ENCODE results near the gene NPL. TPM values are rescaled to one million over a fixed set of nuclear protein-coding genes. Genes with fewer than 3 reads are reported as not detected.

The NPL gene
- total and polyA plus RNA-seq, 2 donors (not counting 3 experiments of a cell fraction or from before 2014, with no cell fraction given), result 0.14 to 0.75 TPM

GRCh38 chr1:182762536-182762935 is 27.0 kb upstream of the NPL start:
- FAIRE-seq (no peak), DNase-seq (ENCODE audit: low read depth, low spot score) (no peak)
- H3K27me3 ChIP-seq (ENCODE audit: control insufficient read depth in 2 of 2, insufficient read depth in 2 of 2, low read length in 2 of 2), result peaks cover 0 to 6% of the 10 kb centered on the region in 2 experiments
- no peaks in the 10 kb centered on the region for H3K9me1 ChIP-seq (replicated peaks; ENCODE audit: control insufficient read depth, extremely low read depth, insufficient read depth, low read length)
- no peaks in the 10 kb centered on the region for H3K4me1 ChIP-seq (ENCODE audit: control insufficient read depth, extremely low read depth, insufficient read depth, low read length)
- H3K4me2 ChIP-seq (ENCODE audit: insufficient read depth, low read length), result no peak overlapping the region
- H3K4me3 ChIP-seq (replicated peaks in 1 of 3; ENCODE audit: insufficient read depth in 1 of 3, low read depth in 1 of 3, low read length in 3 of 3), result no peak overlapping the region
- no peaks in the 10 kb centered on the region for H4K20me1 ChIP-seq (replicated peaks; ENCODE audit: control insufficient read depth, extremely low read depth, insufficient read depth, low read length)
- H3K9me3 ChIP-seq (replicated peaks; ENCODE audit: control insufficient read depth, insufficient read depth, low read length), result no peaks in the 10 kb centered on the region
- ChIA-PET CTCF (interaction anchor here (0.8 to 2.5 kb wide), 2 partner anchors 22 to 24 kb away, joined by 4 to 8 read pairs; no protein-coding TSS in a partner anchor), POLR2A (no interaction called here)
- TF ChIP-seq MAX (IDR thresholded peaks at IDR 0.05; ENCODE audit: insufficient read depth, insufficient read length) (no peak), MYC (IDR thresholded peaks at IDR 0.05; ENCODE audit: low read depth, low read length) (no peak), FOS (IDR thresholded peaks at IDR 0.05; ENCODE audit: borderline replicate concordance, insufficient read depth, low read length) (no peak), POLR2A (IDR thresholded peaks at IDR 0.05; ENCODE audit: low read depth, low read length) (no peak), GATA2 (IDR thresholded peaks at IDR 0.05; ENCODE audit: insufficient read depth, insufficient read length, low read depth, low read length) (no peak), EZH2 (IDR thresholded peaks at IDR 0.05; ENCODE audit: borderline replicate concordance, low read depth, low read length, severe bottlenecking) (no peak), POLR2AphosphoS5 (IDR thresholded peaks at IDR 0.05; ENCODE audit: insufficient read depth, low read depth, low read length) (no peak), JUN (IDR thresholded peaks at IDR 0.05; ENCODE audit: borderline replicate concordance, insufficient read depth, insufficient read length, low read depth) (no peak)
- TF ChIP-seq, protein P1, sequence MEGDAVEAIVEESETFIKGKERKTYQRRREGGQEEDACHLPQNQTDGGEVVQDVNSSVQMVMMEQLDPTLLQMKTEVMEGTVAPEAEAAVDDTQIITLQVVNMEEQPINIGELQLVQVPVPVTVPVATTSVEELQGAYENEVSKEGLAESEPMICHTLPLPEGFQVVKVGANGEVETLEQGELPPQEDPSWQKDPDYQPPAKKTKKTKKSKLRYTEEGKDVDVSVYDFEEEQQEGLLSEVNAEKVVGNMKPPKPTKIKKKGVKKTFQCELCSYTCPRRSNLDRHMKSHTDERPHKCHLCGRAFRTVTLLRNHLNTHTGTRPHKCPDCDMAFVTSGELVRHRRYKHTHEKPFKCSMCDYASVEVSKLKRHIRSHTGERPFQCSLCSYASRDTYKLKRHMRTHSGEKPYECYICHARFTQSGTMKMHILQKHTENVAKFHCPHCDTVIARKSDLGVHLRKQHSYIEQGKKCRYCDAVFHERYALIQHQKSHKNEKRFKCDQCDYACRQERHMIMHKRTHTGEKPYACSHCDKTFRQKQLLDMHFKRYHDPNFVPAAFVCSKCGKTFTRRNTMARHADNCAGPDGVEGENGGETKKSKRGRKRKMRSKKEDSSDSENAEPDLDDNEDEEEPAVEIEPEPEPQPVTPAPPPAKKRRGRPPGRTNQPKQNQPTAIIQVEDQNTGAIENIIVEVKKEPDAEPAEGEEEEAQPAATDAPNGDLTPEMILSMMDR (IDR thresholded peaks at IDR 0.05; ENCODE audit: extremely low read depth in 1 of 2, insufficient read depth in 1 of 2, low read depth in 1 of 2, low read length in 2 of 2), result no peak
- no TSS peak for BruUV-seq (replicated peaks)
- no peaks in the 10 kb centered on the region for H3K36me3 ChIP-seq (ENCODE audit: control insufficient read depth in 2 of 2, extremely low read depth in 1 of 2, insufficient read depth in 2 of 2, low read length in 2 of 2)
- H2AFZ ChIP-seq (ENCODE audit: low read depth, low read length), result no peak overlapping the region
- no peak overlapping the region for H3K9ac ChIP-seq (replicated peaks; ENCODE audit: extremely low read depth, insufficient read depth, low read length)
- no peaks in the 10 kb centered on the region for H3K79me2 ChIP-seq (ENCODE audit: control insufficient read depth, insufficient read depth, low read length)
- intact Hi-C loops (cut with micrococcal nuclease), result no loop called here
- H3K27ac ChIP-seq (ENCODE audit: insufficient read depth, low read depth, low read length), result no peak overlapping the region
- dilution Hi-C loops (cut with MboI; ENCODE audit: extremely low pct_ligation_motif_present, low sequenced_read_pairs), result no loop called here
